ENCODE measurements around the gene NPIPA7.
"Not testable (repeated sequence)": the region's sequence is repeated elsewhere in the genome, so short reads cannot be mapped to it uniquely, and the experiment has no call there.

NPIPA7 gene

GRCh38 chr16:16425146-16425545 lies 46.2 kb downstream of the NPIPA7 start:
- not testable (repeated sequence) for DNase-seq

- not testable (repeated sequence) for DNase-seq
Measured at GRCh38 chr16:16431135-16431534, 52.2 kb downstream of the NPIPA7 start.

- not testable (repeated sequence) for DNase-seq
Measured at GRCh38 chr16:16434711-16435110, 55.8 kb downstream of the NPIPA7 start.

- not testable (repeated sequence) for DNase-seq
Measured at GRCh38 chr16:16441401-16441800, 62.5 kb downstream of the NPIPA7 start.

All from stimulated activated CD4-positive, alpha-beta T cell treated with anti-CD3 and anti-CD28 coated beads, Interleukin-4, amount 100 ng/mL, for 24 hours (primary cell).